ENCODE data around the gene TYMP.
"Not testable (repeated sequence)": the region's sequence is repeated elsewhere in the genome, so short reads cannot be mapped to it uniquely, and the experiment has no call there.

TYMP gene

GRCh38 chr22:50523806-50524675 is 5.8 kb downstream of the TYMP start:
- no peak for DNase-seq

GRCh38 chr22:50523458-50523805 is 6.4 kb downstream of the TYMP start:
- DNase-seq, result no peak

DNA sequence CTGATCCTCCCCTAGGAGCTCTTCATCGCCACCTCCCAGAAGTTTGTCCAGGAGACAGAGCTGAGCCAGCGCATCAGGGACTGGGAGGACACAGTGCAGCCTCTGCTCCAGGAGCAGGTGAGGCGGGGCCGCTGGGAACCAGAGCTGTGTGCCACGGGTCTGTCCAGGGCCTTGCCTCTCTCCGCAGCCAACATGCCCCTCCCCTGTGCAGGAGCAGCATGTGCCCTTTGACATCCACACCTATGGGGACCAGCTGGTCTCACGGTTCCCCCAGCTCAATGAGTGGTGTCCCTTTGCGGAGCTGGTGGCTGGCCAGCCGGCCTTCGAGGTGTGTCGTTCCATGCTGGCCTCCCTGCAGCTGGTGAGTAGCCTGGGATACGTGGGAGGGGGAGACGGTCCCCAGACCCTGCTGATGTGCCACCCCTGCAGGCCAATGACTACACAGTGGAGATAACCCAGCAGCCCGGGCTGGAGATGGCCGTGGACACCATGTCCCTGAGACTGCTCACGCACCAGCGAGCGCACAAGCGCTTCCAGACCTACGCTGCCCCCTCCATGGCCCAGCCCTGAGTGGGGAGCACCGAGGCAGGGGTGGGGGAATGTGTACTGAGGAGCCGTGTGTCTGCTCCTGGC is 6.9 kb downstream of the TYMP start:
- DNase-seq, result no peak

DNA sequence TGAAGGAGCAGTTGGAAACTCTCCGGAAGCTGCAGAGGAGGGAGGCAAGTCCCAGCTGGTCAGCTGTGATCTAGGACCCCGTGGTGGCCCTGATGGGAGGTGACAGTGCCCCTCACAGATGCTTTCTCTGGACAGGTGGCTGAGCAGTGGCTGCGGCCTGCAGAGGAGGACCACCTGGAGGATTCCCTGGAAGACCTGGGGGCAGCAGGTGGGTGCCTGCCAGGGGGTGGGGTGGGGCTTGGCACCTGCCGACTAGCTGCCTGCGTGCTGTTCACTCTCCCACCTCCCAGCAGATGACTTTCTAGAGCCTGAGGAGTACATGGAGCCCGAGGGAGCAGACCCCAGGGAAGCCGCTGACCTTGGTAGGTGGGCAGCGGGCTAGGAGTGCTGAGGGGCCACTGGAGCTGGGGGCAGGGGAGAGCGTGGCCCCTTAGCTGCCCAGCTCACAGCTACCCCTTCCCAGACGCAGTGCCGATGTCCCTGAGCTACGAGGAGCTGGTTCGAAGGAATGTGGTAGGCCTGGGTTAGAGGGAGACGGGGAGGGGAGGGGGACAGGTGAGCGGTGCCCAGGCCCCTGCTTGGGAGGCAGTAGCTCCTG is 7.5 kb downstream of the TYMP start:
- no peak for DNase-seq

DNA sequence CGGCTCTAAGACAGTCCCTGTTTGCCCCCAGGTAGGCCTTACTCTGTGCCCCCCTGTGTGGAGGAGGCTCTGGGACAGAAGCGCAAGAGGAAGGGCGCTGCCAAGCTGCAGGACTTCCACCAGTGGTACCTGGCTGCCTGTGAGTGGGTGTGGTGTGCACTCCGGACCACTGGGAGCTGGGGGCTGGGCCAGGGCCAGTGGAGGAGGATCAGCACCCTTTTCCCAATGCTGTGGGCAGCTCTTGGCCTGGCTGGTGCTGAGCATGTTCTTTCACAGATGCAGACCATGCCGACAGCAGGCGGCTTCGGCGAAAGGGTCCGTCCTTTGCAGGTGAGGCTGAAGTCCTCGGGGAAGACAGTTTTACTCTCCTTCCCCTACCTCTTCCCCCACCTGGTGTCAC is 8.1 kb downstream of the TYMP start:
- DNase-seq, result no peak

DNA sequence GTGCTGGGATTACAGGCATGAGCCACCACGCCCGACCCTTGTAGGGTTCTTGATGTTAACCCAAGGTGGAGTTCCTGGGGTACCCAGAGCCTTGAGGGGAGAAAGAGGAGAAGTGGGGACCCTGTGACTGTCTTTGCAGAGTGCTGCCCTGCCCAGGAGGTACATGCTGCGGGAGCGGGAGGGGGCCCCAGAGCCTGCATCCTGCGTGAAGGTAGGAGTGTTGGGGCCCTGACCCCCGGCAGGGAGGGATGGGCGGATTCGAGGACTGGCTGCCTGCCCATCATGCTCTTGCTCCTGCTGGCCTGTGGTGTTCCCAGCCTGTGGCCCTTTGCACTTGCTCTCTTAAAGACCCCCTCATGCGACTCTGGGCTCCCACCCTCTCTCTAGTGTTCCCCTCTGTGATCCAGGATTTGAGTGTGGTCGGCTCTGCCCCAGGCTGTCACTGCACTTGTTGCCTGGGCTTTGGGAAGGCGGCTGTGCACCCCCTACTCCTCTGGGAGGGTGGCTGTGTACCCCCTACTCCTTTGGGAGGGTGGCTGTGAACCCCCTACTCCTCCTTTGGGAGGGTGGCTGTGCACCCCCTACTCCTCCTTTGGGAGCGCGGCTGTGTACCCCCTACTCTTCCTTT is 8.9 kb downstream of the TYMP start:
- DNase-seq, result no peak

GRCh38 chr22:50520184-50520583 is 9.6 kb downstream of the TYMP start:
- DNase-seq, result not testable (repeated sequence)

DNA sequence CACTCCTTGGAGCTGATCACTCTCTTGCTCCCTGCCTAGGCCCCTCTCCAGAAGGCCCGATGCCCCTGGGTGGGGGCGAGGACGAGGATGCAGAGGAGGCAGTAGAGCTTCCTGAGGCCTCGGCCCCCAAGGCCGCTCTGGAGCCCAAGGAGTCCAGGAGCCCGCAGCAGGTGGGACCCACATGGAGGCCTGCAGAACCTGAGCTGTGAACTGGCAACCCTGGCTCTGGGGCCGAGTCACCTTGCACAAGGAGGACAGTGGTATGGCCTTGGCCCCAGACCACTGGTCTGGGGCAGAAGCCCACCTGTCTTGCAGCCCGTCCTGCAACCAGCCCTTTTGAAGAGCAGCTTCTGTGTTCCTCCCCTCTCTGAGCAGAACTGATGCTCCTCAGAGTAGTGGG is 10.7 kb downstream of the TYMP start:
- DNase-seq, result no peak

GRCh38 chr22:50518606-50519005 is 11.2 kb downstream of the TYMP start:
- no peak for DNase-seq

DNA sequence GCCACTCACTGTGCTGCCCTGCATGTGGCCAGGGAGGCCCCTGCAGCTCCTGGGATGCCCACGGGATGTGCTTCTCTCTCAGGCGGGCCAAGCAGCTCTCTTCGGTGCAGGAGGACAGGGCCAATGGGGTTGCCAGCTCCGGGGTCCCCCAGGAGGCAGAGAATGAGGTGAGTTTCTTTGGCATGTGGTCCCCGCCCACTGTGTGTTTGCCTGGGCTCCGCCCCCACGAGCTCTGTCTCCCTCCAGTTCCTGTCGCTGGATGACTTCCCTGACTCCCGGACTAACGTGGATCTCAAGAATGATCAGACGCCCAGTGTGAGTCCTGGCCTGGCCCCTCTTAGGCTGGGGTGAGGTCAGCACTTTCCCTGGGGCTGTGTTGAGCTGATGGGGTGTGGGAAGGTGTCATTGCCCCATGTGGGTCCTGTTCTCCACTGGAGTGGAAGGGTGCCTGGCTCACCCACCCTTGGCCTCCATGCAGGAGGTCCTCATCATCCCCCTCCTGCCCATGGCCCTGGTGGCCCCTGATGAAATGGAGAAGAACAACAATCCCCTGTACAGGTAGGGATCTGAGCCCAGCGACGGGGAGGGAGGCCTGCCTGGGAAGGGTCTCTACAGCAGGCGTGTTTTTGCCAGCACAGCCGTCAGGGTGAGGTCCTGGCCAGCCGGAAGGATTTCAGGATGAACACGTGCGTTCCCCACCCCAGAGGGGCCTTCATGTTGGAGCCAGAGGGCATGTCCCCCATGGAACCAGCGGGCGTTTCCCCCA is 12.1 kb downstream of the TYMP start:
- no peak for DNase-seq

DNA sequence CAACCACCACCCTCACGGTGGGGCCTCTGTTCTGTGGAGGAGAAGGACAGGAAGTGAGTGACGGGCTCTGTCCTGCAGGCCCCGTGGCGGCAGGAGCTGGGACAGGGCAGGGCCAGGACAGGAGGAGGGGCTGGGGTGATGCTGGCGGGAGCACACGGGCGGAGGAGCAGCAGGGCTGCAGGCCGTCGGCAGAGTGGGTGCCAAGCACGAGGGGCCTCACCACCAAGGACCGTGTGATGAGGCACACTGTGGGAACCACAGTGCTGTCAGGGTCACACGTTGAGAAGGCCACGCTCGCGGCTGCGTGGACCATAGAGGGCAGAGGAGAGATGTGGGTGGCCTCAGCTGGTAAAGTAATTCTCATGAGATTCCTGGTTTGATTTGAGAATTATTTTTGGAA is 12.9 kb downstream of the TYMP start:
- DNase-seq, result no peak

GRCh38 chr22:50516068-50516467 is 13.7 kb downstream of the TYMP start:
- DNase-seq, result no peak

- DNase-seq, result no peak
Measured at GRCh38 chr22:50513175-50513574, 16.6 kb downstream of the TYMP start.

DNA sequence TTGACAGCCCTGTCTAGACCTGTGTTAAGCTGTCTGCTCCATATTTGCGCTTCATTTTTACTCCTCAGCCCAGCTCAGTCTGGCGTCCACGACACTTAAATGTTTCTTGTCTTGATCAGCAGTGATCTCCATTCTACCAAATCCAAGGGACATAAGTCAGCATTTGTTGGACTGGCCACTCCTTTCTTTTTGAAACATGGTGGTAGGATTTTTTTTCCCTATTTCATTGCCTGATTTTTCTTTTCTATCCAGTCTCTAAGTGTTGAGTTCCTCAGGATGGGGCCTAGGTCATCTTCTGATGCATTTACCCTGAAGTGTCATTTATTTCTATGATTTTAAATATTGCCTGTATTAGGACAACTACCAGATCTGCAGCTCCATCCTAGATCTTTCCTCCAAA is 20.9 kb downstream of the TYMP start:
- DNase-seq, result no peak

DNA sequence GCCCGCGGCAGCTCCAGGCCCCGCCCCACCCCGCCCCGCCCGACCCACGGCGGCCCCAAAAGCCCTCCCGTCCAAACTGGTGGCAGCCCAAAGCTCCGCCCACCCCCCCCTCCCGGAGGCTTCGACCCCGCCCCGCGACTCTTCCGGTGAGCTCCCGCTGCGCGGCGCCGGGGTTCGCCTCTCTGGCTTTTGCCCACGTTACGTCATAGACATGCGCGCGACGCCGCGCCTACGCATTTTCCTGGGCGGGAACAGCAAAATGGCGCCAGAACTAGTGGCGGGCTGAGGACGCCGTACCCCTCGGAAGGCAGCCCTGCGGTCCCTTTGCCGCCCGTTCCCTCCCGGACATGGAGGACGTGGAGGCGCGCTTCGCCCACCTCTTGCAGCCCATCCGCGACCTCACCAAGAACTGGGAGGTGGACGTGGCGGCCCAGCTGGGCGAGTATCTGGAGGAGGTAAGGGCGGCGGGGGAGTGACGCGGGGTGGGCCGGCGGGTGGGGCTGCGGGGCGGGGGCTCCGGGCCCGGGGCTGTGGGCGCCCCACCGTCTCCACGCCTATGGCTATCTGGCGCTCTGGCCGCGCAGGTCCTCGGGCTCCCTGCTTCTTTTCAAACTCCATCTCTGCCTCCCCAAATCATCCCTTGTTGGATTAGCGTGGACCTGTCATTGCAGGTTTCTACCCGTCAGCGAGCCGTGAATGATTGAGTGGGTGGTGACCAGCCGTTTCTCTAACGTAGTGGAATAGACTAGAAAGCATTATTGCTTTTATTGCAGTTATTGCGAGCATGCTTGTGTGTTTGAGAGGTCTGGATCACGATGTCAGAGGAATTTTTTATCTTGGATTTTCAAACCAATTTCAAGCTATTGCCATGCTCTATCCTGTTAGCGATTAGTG is 21.6 kb downstream of the TYMP start, which contains the start of gene NCAPH2:
NCAPH2 (plus strand) TSS at position 234 of the 894 bp plus-strand sequence; CDS start at position 348, 114 bp downstream.
- peak; percentile 98 for DNase-seq

DNA sequence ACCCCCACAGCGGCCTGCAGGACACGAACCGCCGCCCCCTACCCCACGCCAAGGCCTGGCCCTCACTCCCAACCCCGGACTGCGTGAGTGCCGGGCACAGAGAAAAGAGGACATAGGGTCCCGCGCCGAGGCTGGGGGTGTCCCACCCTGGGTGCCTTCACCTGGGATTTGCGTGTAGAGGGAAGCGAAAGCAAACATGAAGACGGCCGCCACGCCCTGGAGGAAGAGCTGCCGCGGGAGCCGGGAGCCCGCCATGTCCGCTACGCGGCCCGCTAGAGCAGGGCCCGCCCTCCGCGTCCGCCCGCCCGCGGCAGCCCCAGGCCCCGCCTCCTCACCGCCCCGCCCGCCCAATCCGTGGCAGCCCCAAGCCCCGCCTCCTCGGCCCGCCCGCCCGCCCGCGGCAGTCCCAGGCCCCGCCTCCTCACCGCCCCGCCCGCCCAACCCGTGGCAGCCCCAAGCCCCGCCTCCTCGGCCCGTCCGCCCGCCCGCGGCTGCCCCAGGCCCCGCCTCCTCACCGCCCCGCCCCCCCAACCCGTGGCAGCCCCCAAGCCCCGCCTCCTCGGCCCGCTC is 22.3 kb downstream of the TYMP start, which contains the start of gene LMF2:
LMF2 (minus strand) TSS at position 282 of the 570 bp plus-strand sequence; CDS start at position 255, 27 bp downstream.
- peak; percentile 98 for DNase-seq

DNA sequence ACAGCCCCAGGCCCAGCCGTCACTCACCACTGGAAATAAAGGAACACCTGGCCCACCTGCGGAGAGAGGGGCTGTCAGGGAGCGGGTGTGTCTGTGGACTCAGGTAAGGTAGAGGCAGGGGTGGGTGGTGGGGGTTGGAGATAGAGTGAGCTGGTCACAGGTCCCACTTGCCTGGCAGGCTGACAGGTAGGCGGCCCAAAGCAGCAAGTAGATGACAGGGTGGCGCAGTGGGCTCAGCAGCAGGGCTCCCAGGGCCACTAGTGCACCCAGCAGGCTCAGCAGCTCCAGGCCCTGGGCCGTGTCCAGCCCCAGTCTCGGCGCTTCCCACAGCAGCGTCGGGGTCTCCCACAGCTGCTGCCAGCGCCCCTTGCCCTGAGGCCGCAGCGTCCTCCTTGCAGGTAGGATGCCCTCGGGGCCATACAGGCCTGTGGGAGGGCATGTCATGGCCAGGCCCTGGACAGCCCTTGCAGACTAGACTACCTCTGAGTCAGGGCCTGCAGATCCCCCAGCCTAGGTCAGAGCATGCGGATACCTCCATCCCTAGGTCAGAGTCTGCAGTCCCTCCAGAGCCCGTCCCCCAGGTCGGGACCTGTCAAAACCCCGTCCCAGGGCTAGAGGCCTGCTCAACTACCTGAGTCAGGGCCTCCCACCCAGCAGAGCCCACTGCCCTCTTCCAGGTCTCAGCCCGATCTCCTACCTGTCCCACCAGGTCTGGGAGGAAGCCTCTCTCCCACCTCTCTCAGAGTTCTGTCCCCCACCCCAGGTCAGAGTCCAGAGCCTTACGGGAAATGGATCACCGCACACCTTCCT is 23.0 kb downstream of the TYMP start:
- DNase-seq, result no peak

DNA sequence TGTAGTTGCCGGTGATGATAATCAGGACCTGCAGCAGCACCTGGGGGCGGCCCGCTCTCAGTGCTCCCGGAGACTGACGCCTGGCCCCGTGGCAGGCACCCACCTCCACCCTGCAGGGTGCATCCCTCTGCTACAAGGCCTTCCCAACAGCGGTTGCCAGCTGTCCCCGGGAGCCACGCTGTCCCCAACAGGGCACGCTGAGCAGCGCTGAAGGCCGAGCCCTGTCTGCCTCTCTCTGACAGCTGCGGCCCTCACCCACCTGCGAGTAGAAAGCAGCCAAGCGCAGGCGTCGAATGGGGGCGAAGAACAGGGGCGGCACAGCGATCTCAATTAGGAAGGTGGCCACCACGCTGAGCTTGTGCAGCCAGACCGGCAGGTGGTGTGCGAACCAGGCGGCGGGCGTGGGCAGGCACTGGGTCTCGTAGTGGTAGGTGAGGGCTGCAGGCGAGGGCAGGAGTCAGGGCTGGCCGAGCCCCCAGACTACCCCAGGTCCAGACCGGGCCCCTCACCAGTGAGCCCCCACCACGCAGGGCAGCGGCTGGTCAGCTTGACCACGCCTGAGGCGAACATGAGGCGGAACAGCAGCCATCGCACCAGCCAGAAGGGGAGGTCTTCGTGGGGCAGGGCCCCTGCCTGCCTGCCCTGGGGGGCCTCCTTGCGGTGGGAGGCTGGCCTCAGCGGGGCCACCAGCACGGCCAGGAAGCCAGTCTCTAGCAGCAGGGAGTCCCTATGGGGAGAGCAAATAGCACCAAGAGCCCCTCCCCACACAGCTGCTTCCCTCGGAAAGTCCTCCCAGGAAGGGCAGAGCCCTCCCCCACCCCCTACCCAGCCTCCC is 23.8 kb downstream of the TYMP start:
- DNase-seq, result no peak

DNA sequence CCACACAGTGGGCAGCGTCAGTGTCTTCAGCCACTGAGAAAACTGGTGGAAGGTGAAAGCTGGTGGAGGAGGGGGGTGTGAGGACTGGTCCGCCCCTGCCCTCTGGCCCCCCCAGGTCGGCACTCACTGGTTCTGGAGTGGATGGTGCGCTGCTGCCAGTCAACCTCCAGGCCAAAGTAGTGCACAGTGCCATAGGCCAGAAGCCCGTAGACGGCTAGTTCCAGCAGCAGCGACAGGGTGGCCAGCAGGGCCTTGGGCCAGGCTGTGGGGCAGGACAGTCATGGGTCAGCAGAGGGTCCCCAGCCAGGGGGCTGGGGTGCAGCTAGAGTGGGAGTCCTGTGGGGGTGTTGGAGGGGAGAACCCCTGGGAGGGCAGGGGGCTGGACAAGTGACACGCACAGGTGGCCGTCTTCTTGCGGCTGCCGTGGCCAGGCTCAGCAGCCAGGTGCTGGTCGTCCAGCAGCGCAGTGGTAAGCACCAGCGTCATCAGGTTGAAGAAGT is 24.5 kb downstream of the TYMP start:
- DNase-seq, result no peak
